GM21381 (cell line): ENCODE measurements around the gene PALS2.

ENCODE experiments used
- ATAC-seq: cut with Tn5 transposase; IDR thresholded peaks from one replicate; pipeline ENCODE4 v1.9.1; 2021; ENCODE audit warnings: mild to moderate bottlenecking, moderate library complexity; ENCODE audit not compliant: unreplicated experiment

Gene PALS2, protein sequence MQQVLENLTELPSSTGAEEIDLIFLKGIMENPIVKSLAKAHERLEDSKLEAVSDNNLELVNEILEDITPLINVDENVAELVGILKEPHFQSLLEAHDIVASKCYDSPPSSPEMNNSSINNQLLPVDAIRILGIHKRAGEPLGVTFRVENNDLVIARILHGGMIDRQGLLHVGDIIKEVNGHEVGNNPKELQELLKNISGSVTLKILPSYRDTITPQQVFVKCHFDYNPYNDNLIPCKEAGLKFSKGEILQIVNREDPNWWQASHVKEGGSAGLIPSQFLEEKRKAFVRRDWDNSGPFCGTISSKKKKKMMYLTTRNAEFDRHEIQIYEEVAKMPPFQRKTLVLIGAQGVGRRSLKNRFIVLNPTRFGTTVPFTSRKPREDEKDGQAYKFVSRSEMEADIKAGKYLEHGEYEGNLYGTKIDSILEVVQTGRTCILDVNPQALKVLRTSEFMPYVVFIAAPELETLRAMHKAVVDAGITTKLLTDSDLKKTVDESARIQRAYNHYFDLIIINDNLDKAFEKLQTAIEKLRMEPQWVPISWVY

DNA sequence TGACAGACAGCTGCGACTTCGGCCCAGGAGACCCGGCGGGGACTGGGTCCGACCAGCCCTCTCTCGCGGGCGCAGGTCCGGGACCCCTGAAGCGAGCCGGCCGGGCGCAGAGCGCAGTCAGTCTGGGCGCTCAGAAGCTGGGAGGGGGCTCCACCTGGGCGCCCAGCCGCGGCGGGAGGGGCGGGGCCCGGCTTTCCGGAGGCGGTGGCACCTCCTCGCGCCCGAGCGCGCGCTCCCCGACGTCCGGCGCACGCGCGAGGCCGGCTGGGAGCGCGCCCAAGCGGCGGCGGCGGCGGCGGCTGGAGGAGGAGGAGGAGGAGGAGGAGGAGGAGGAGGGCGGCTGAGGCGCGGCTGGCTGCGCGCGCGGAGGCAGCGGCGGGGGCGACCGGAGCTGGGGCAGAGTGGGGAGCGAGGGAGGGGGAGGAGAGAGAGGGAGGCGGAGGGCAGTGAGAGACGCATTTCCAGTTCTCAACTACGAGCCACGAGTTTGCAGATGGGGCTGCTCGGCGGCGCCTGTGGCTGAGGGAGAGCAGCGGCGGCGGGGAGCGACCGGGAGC, at the start of gene PALS2:
PALS2 (plus strand) TSS at position 456 of the 557 bp plus-strand sequence. CDS start 50,216 bp downstream, outside the sequence.
- ATAC-seq, result peak; percentile 43

DNA sequence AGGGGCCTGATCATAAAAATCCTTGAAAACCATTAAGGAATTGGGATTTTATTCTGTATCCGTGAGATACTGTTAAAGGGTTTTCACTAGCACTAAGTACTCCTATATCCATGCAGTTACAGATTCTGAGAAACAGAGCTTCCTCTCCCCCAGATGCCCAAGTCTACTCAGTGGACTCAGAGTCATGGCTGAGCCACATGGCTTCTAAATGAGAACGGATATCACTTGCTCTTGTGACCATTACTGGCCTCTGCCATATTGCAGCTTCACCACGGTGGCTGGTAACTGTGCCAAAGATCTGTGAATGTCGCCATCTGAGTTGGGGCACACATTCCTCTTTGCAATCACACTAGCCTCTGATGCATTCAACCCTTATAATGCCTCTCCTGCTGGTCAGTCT, 42.0 kb upstream of the PALS2 start:
- ATAC-seq, result no peak

GRCh38 chr7:24536682-24537081, 36.6 kb upstream of the PALS2 start:
- no peak for ATAC-seq

DNA sequence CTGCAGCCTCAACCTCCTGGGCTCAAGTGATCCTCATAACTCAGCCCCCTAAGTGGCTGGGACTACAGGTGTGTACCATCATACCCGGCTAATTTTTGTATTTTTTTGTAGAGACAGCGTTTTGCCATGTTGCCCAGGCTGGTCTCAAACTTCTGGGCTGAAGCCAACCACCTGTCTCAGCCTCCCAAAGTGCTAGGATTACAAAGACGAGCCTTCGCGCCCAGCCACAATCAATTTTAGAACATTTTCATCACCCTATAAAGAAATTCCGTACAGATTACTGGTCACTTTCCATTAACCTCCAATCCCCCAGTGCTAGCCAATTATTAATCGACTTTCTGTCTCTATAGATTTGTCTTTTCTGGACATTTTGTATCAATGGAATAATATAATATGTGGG, 32.3 kb upstream of the PALS2 start:
- ATAC-seq, result no peak

- no peak for ATAC-seq
Measured at GRCh38 chr7:24545215-24545614, 28.0 kb upstream of the PALS2 start.

DNA sequence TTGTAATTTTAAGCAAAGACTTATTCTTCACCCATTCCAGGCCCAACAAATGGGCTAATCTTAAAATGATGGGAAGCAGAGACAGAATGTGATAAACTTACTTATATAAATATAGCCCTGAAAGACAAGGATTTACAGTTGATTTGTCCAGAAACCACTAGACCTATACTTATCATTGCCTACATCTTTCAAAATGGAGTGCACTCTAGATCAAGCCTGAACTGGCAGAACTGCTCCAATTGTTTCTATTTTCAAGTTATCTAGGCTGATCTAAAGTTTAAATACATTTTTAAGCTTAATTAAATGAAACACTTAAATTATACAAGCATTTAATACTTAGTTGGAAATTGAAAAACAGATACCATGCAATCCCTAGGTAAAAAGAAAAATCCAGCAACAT, 24.9 kb upstream of the PALS2 start:
- ATAC-seq, result no peak

DNA sequence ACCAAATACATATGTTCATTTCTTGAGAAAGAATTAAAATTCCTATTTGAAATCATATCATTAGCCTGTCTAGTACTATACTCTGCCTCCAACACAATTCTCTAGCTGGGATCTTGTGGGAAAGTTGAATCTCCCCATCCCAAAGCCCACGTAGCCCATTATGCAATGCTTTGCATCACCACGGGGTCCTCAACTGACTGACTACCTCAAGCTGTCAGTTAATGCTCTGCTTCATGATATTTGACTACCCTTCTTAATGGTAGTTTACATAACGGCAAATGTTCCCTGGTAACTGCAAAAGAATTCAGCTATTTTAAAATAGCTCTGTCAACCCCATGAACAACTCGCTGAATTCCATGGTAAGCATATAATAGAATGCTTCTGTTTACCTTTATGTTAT, 23.3 kb upstream of the PALS2 start:
- no peak for ATAC-seq

GRCh38 chr7:24555184-24555583, 18.1 kb upstream of the PALS2 start:
- ATAC-seq, result no peak

- ATAC-seq, result no peak
Measured at GRCh38 chr7:24555719-24556118, 17.5 kb upstream of the PALS2 start.

- ATAC-seq, result no peak
Measured at GRCh38 chr7:24560772-24561171, 12.5 kb upstream of the PALS2 start.

- ATAC-seq, result no peak
Measured at GRCh38 chr7:24566274-24566673, 7.0 kb upstream of the PALS2 start.

DNA sequence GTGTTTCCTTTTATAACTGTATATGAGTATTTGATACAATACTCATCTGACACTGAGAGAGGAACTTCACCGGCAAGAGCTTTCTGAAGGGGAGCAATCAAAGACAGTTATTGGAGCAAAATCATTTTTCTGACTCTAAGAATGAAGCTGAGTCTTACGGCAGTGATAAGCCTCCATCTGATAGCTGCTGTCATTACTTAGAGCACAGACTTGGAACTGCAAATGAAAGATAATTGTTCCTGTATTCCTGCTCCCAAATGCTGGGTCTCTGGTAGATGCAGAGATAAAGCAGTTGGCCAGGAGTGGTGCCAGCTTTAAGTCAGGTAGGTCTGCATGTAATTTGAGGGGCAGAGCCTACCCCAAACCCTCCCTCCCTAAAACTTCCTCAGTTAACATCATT, 2.3 kb upstream of the PALS2 start:
- no peak for ATAC-seq

DNA sequence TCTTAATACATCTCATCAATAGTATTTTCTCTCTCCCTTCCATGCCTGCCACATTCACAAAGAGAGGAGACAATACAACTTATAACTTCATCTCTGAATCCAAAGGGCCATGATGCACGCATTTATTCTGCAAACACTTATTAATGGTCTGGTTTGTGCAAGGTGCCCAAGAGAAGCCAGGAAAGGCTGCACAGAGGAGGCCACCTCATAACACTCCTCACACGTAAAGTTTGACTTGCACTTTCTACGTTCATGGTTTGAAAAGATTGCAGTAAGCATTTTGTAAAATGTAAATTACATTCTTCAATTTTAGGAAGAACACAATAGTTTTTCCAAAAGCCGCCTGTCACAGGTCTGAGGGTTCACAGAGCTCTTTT, 1.2 kb upstream of the PALS2 start:
- no peak for ATAC-seq

- no peak for ATAC-seq
Measured at GRCh38 chr7:24572393-24572996, 757 bp upstream of the PALS2 start.

GRCh38 chr7:24573554-24574338, 494 bp downstream of the PALS2 start:
- peak; percentile 33 for ATAC-seq

DNA sequence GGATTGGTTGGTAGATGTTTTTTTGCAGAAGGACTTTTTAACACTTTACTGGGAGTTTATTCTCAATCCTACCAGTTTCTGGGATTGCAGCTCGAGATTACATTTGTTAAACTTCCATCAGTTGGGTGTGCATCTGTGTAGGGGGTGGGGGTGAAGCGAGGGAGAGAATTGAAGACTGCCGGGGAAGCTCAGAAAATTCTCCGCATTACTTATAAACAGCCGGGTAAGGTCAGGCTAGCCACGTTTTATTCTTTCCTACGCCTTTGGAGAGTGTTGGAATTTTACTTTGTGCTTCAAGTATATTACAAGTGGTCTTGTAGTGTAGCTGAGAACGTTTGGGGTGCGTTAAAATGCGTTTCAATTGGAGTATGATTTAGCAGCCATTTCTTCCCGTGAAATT, 1.1 kb downstream of the PALS2 start:
- no peak for ATAC-seq

DNA sequence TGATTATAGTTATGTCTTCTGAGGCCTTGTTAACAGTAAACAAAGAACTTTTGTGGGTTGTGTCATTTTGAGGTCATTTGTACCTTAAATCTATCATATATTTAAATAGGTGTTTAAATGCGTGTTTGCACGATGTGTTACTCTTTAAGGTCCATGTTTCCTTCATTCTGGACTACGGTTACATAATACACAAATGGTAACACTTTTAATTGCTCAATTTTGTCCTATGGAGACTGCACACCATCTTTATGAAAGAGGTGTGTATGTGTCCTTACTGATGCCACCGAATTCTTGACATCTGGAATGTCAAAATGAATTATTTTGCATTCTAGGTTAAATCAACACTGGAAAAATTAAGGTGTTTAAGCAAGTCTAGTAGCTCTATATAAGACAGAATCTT, 1.7 kb downstream of the PALS2 start:
- no peak for ATAC-seq

- no peak for ATAC-seq
Measured at GRCh38 chr7:24576171-24577025, 3.1 kb downstream of the PALS2 start.

GRCh38 chr7:24578052-24578451, 4.8 kb downstream of the PALS2 start:
- ATAC-seq, result no peak

DNA sequence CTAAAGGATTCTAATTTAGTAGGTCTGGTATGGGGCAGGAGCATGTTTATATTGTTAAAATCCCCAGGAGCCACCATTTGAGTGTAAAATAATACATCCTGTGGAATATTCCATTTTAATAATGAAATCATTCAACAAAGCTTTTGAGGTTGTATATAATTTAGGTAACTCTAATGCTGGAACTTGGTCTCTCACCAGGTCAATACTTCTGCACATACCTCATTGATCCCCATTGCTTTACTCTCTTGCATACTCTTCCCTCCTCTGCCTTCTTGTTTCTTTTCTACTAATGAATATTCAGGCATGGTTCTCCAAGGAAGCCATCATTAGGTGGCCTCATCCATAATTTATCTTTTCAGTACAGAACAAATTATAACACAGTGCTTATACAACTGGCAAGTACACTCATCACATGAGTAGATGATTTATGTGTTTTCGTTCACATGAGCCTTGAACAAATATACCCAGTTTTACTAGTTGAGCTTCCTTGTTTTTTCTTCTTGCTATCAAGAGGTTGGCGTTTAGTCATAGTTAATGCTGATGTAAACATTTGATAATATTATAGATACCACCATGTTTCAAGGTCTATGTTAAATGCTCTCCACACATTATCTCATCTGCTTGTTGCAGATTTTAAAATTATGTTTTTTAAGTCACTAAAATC, 7.2 kb downstream of the PALS2 start:
- ATAC-seq, result no peak
